Vagina (tissue), 2 donors: Measurements from ENCODE around the gene CRYM. TPM values are rescaled to one million over a fixed set of nuclear protein-coding genes. Genes with fewer than 3 reads are reported as not detected.
"Not testable (repeated sequence)": the region's sequence is repeated elsewhere in the genome, so short reads cannot be mapped to it uniquely, and the experiment has no call there.

ENCODE experiments used
- DNase-seq, 2 donors: peaks; one replicate each; pipeline ENCODE4 v3.0.0-alpha.2; 2017; ENCODE audit errors: extremely low spot score in 2 of 2
- H3K27ac ChIP-seq: fragments of 200-600 bp; sonication (generic); one replicate; pipeline ENCODE4 v1.5.1; 2019
- H3K27me3 ChIP-seq: fragments of 200-600 bp; sonication (generic); one replicate; pipeline ENCODE4 v1.5.1; 2019
- H3K36me3 ChIP-seq, 2 donors: fragments of 200-600 bp; sonication (generic); one replicate each; pipeline ENCODE4 v1.5.1; 2017 to 2019
- H3K4me1 ChIP-seq: fragments of 200-600 bp; sonication (generic); one replicate; pipeline ENCODE4 v1.5.1; 2019
- H3K4me3 ChIP-seq, 2 donors: fragments of 200-600 bp; sonication (generic); 1 replicate in 1 of 2; 2 replicates in 1 of 2; pipeline ENCODE4 v1.5.1; 2016 to 2019
- H3K9me3 ChIP-seq: fragments of 200-600 bp; sonication (generic); one replicate; pipeline ENCODE4 v1.5.1; 2019
- CTCF ChIP-seq, 3 experiments: fragments of 450-650 bp in 2 of 3; fragments of 200-600 bp in 1 of 3; sonication (generic) in 1 of 3; IDR thresholded peaks; one replicate each; pipeline ENCODE4 v1.5.1; 2017 to 2019; ENCODE audit warnings: antibody characterized with exemption in 3 of 3, mild to moderate bottlenecking in 2 of 3, moderate library complexity in 2 of 3
- POLR2A ChIP-seq, 2 donors: fragments of 450-650 bp; IDR thresholded peaks; one replicate each; pipeline ENCODE4 v1.6.1; 2017; ENCODE audit warnings: antibody characterized with exemption in 2 of 2, mild to moderate bottlenecking in 2 of 2, moderate library complexity in 2 of 2
- POLR2AphosphoS5 ChIP-seq, 2 donors: sonication (generic); formaldehyde crosslinking; IDR thresholded peaks; one replicate each; pipeline ENCODE4 v1.9.0; 2017; ENCODE audit warnings: antibody characterized with exemption in 2 of 2, mild to moderate bottlenecking in 2 of 2, low read depth in 1 of 2; ENCODE audit not compliant: insufficient read depth in 1 of 2
- intact Hi-C: fragments of 100-400 bp; cut with DNase I; formaldehyde crosslinking; loops from one replicate; pipeline ENCODE4 v1.15.1; 2023
- total RNA-seq: library from RNA; depleted of rRNA; stranded (reverse); fragments of >200 nt; gene quantifications from one replicate; pipeline ENCODE4 v1.2.3, GENCODE V29; 2016

The CRYM gene
- total RNA-seq, 1 donor from 2014 or later: 3.9 TPM

- no peak overlapping the region for H3K4me3 ChIP-seq
- TF ChIP-seq CTCF (IDR thresholded peaks at IDR 0.05): no peak
- no peak for TF ChIP-seq POLR2A (IDR thresholded peaks at IDR 0.05)
- TF ChIP-seq POLR2AphosphoS5 (IDR thresholded peaks at IDR 0.05; ENCODE audit: insufficient read depth in 1 of 2, low read depth in 1 of 2): no peak
- H3K9me3 ChIP-seq: no peaks in the 10 kb centered on the region
- no peak for DNase-seq
- H3K27ac ChIP-seq: no peak overlapping the region
- intact Hi-C loops: no loop called here
- no peaks in the 10 kb centered on the region for H3K4me1 ChIP-seq
- H3K36me3 ChIP-seq: no peaks in the 10 kb centered on the region
- H3K27me3 ChIP-seq: no peaks in the 10 kb centered on the region
Measured at GRCh38 chr16:21256636-21257035, 21.5 kb downstream of the CRYM start.

GRCh38 chr16:21253470-21253869, 24.6 kb downstream of the CRYM start:
- Histone ChIP-seq H3K27ac (no peak overlapping the region), H3K9me3 (no peaks in the 10 kb centered on the region), H3K4me3 (no peak overlapping the region), H3K4me1 (no peaks in the 10 kb centered on the region), H3K36me3 (no peaks in the 10 kb centered on the region), H3K27me3 (no peaks in the 10 kb centered on the region)
- TF ChIP-seq CTCF (IDR thresholded peaks at IDR 0.05) (no peak), POLR2AphosphoS5 (IDR thresholded peaks at IDR 0.05; ENCODE audit: insufficient read depth in 1 of 2, low read depth in 1 of 2) (no peak), POLR2A (IDR thresholded peaks at IDR 0.05) (no peak)
- no peak for DNase-seq
- intact Hi-C loops: no loop called here

GRCh38 chr16:21250072-21250923, 27.8 kb downstream of the CRYM start:
- no peaks in the 10 kb centered on the region for H3K36me3 ChIP-seq
- H3K4me3 ChIP-seq: no peak overlapping the region
- peak in 1 of 2 donors; percentile 64 for DNase-seq
- no peaks in the 10 kb centered on the region for H3K27me3 ChIP-seq
- H3K9me3 ChIP-seq: no peaks in the 10 kb centered on the region
- H3K27ac ChIP-seq: no peak overlapping the region
- no peaks in the 10 kb centered on the region for H3K4me1 ChIP-seq
- no peak for TF ChIP-seq CTCF (IDR thresholded peaks at IDR 0.05)
- no peak for TF ChIP-seq POLR2A (IDR thresholded peaks at IDR 0.05)
- TF ChIP-seq POLR2AphosphoS5 (IDR thresholded peaks at IDR 0.05; ENCODE audit: insufficient read depth in 1 of 2, low read depth in 1 of 2): no peak
- intact Hi-C loops: no loop called here

- DNase-seq: peak in 1 of 2 donors; percentile 2
- H3K4me1 ChIP-seq, H3K36me3 ChIP-seq, H3K27ac ChIP-seq, H3K4me3 ChIP-seq, intact Hi-C loops, H3K27me3 ChIP-seq, H3K9me3 ChIP-seq: not testable (repeated sequence)
Measured at GRCh38 chr16:21248179-21248578, 29.9 kb downstream of the CRYM start.

- Histone ChIP-seq H3K4me1 (no peaks in the 10 kb centered on the region), H3K27me3 (no peaks in the 10 kb centered on the region), H3K36me3 (no peaks in the 10 kb centered on the region), H3K4me3 (no peak overlapping the region), H3K9me3 (no peaks in the 10 kb centered on the region), H3K27ac (no peak overlapping the region)
- peak in 1 of 2 donors; percentile 9 for DNase-seq
- TF ChIP-seq CTCF (IDR thresholded peaks at IDR 0.05) (no peak), POLR2AphosphoS5 (IDR thresholded peaks at IDR 0.05; ENCODE audit: insufficient read depth in 1 of 2, low read depth in 1 of 2) (no peak), POLR2A (IDR thresholded peaks at IDR 0.05) (no peak)
- intact Hi-C loops: no loop called here
Measured at GRCh38 chr16:21244518-21245215, 33.4 kb downstream of the CRYM start.
